Measurements from ENCODE around the gene CERK. TPM values are rescaled to one million over a fixed set of nuclear protein-coding genes. Genes with fewer than 3 reads are reported as not detected.
"Not testable (repeated sequence)": the region's sequence is repeated elsewhere in the genome, so short reads cannot be mapped to it uniquely, and the experiment has no call there.

The CERK gene
- polyA plus RNA-seq, 4 donors = 46.1 to 54.9 (median 52.3) TPM

- no peak for DNase-seq (ENCODE audit: low read depth in 4 of 4, low spot score in 3 of 4)
Observed at GRCh38 chr22:46653596-46653995, 84.5 kb downstream of the CERK start.

GRCh38 chr22:46652847-46653331 lies 85.2 kb downstream of the CERK start:
- no peak for DNase-seq (ENCODE audit: low read depth in 4 of 4, low spot score in 3 of 4)

GRCh38 chr22:46652081-46652846 lies 85.8 kb downstream of the CERK start:
- no peak for DNase-seq (ENCODE audit: low read depth in 4 of 4, low spot score in 3 of 4)

GRCh38 chr22:46651316-46651715 lies 86.7 kb downstream of the CERK start:
- DNase-seq (ENCODE audit: low read depth in 4 of 4, low spot score in 3 of 4) = no peak

GRCh38 chr22:46650078-46650810 lies 87.8 kb downstream of the CERK start:
- DNase-seq (ENCODE audit: low read depth in 4 of 4, low spot score in 3 of 4) = no peak

GRCh38 chr22:46649141-46650077 lies 88.6 kb downstream of the CERK start:
- no peak for DNase-seq (ENCODE audit: low read depth in 4 of 4, low spot score in 3 of 4)

GRCh38 chr22:46648225-46648820 lies 89.7 kb downstream of the CERK start:
- DNase-seq (ENCODE audit: low read depth in 4 of 4, low spot score in 3 of 4) = not testable (repeated sequence)

GRCh38 chr22:46646531-46647215 lies 91.4 kb downstream of the CERK start:
- DNase-seq (ENCODE audit: low read depth in 4 of 4, low spot score in 3 of 4) = no peak

- DNase-seq (ENCODE audit: low read depth in 4 of 4, low spot score in 3 of 4) = not testable (repeated sequence)
Observed at GRCh38 chr22:46642840-46643480, 95.1 kb downstream of the CERK start.

GRCh38 chr22:46641811-46642266 lies 96.2 kb downstream of the CERK start:
- DNase-seq (ENCODE audit: low read depth in 4 of 4, low spot score in 3 of 4) = no peak

- no peak for DNase-seq (ENCODE audit: low read depth in 4 of 4, low spot score in 3 of 4)
Observed at GRCh38 chr22:46640293-46641055, 97.6 kb downstream of the CERK start.

GRCh38 chr22:46639843-46640242 lies 98.2 kb downstream of the CERK start:
- DNase-seq (ENCODE audit: low read depth in 4 of 4, low spot score in 3 of 4) = no peak

- DNase-seq (ENCODE audit: low read depth in 4 of 4, low spot score in 3 of 4) = no peak
Observed at GRCh38 chr22:46638601-46639431, 99.2 kb downstream of the CERK start.

- no peak for DNase-seq (ENCODE audit: low read depth in 4 of 4, low spot score in 3 of 4)
Observed at GRCh38 chr22:46637711-46638600, 100.1 kb downstream of the CERK start.

GRCh38 chr22:46636221-46637002 lies 101.6 kb downstream of the CERK start:
- DNase-seq (ENCODE audit: low read depth in 4 of 4, low spot score in 3 of 4) = no peak

- no peak for DNase-seq (ENCODE audit: low read depth in 4 of 4, low spot score in 3 of 4)
Observed at GRCh38 chr22:46635756-46636155, 102.3 kb downstream of the CERK start.

All from right renal pelvis (tissue), 4 donors.